ENCODE measurements around the gene GSC2.

GSC2 gene

GRCh38 chr22:19121631-19122142, 28.4 kb downstream of the GSC2 start:
- in situ Hi-C loops (cut with MboI; ENCODE audit: low sequenced_read_pairs) = no loop called here

GRCh38 chr22:19120829-19121630, 29.1 kb downstream of the GSC2 start:
- in situ Hi-C loops (cut with MboI; ENCODE audit: low sequenced_read_pairs) = no loop called here

GRCh38 chr22:19119949-19120348, 30.1 kb downstream of the GSC2 start:
- in situ Hi-C loops (cut with MboI; ENCODE audit: low sequenced_read_pairs) = no loop called here

- in situ Hi-C loops (cut with MboI; ENCODE audit: low sequenced_read_pairs) = no loop called here
These were observed 31.7 kb downstream of the GSC2 start for GRCh38 chr22:19118329-19118880.

GRCh38 chr22:19117111-19117512, 33.0 kb downstream of the GSC2 start:
- in situ Hi-C loops (cut with MboI; ENCODE audit: low sequenced_read_pairs) = no loop called here

- in situ Hi-C loops (cut with MboI; ENCODE audit: low sequenced_read_pairs) = no loop called here
These were observed 34.5 kb downstream of the GSC2 start for GRCh38 chr22:19115628-19116027.

- in situ Hi-C loops (cut with MboI; ENCODE audit: low sequenced_read_pairs) = no loop called here
These were observed 35.0 kb downstream of the GSC2 start for GRCh38 chr22:19114984-19115552.

DNA sequence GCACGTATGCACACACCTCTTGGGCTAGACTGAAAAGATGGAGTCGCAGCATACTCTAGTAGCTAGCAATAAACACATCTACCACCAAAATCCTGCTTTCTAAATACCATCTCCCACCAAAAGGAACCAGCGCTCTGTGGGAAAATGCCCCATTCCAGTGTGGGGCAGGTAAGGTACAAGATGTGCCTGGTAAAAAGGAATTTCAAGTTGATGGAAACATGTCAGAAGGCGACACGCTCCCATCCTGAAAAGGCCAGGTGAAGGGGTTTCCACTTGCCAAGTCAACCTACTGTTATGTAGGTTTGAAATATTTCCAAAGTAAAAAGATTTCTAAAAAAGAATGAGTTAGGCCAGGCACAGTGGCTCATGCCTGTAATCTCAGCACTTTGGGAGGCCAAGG, 36.7 kb downstream of the GSC2 start:
- in situ Hi-C loops (cut with MboI; ENCODE audit: low sequenced_read_pairs) = no loop called here

GRCh38 chr22:19111584-19111983, 38.5 kb downstream of the GSC2 start:
- in situ Hi-C loops (cut with MboI; ENCODE audit: low sequenced_read_pairs) = no loop called here

DNA sequence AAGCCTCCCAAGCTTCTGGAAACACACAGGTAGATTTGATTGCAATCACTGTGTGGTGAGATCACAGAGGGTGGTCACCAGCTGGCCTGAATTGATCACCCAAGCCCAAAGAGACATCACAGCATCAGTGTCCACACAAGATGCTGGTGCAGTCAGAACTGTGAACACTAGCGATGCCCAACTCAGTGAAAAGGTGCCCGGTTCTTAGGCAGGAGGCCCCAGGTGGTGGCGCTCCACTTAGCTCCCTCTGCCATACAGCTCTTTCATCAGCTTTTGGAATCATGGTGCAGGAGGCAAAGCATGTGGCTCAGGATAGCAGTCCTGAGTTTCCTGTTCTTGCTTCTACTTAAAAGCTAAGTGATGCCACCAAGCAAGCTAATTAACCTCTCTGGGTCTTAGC, 39.0 kb downstream of the GSC2 start:
- in situ Hi-C loops (cut with MboI; ENCODE audit: low sequenced_read_pairs) = no loop called here

DNA sequence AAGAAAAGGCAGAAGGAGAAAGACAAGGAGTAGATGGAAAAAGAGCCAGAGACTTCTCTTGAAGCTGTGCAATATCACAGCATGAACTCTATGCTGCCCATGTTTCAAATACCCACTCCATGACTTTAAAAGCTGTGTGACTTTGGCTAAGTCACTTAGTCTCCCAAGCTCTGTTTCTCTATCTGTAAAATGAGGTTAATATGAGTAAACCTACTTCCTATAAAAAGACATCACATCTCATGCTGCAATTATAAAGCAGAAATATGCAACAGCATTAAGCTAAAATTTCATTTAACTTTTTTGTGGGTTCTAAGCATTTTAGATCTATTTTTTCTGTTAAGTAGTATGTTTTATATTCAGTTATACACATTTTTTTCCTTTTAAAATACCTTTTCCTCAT, 39.4 kb downstream of the GSC2 start:
- in situ Hi-C loops (cut with MboI; ENCODE audit: low sequenced_read_pairs) = no loop called here

GRCh38 chr22:19110064-19110458, 40.0 kb downstream of the GSC2 start:
- in situ Hi-C loops (cut with MboI; ENCODE audit: low sequenced_read_pairs) = no loop called here

GRCh38 chr22:19109198-19110063, 40.7 kb downstream of the GSC2 start:
- in situ Hi-C loops (cut with MboI; ENCODE audit: low sequenced_read_pairs) = no loop called here

DNA sequence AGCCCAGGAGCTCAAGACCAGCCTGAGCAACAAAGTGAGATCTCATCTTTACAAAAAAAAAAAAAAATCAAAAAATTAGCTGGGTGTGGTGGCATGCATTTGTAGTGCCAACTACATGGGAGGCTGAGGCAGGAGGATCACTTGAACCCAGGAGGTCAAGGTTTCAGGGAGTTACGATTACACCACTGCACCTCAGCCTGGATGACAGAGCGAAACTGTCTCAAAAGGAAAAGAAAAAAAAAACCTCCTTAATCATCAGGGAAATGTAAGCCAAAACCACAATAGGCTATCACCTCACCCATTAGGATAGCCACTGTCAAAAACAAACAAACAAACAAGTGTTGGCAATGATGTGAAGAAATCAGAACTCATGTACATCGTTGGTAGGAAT, 41.3 kb downstream of the GSC2 start:
- in situ Hi-C loops (cut with MboI; ENCODE audit: low sequenced_read_pairs) = no loop called here

DNA sequence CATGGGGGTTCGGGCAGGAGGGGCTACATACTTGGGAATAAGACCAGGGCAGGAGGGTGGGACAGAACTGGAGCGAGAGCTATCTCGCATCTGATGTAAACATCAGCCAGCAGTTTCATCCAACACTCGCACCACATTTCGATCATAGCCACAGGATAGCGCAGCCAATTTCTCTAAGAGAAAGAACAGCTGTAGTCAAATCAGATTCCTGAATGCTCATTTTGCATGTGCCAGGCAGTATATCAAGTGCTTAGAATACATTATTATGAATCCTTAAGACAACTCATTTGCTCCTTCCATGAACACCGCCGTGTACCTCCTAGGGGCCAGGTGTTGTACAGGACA, 42.4 kb downstream of the GSC2 start:
- in situ Hi-C loops (cut with MboI; ENCODE audit: low sequenced_read_pairs) = no loop called here

GRCh38 chr22:19106886-19107729, 43.0 kb downstream of the GSC2 start:
- in situ Hi-C loops (cut with MboI; ENCODE audit: low sequenced_read_pairs) = no loop called here

GRCh38 chr22:19105867-19106802, 44.0 kb downstream of the GSC2 start:
- in situ Hi-C loops (cut with MboI; ENCODE audit: low sequenced_read_pairs) = no loop called here

DNA sequence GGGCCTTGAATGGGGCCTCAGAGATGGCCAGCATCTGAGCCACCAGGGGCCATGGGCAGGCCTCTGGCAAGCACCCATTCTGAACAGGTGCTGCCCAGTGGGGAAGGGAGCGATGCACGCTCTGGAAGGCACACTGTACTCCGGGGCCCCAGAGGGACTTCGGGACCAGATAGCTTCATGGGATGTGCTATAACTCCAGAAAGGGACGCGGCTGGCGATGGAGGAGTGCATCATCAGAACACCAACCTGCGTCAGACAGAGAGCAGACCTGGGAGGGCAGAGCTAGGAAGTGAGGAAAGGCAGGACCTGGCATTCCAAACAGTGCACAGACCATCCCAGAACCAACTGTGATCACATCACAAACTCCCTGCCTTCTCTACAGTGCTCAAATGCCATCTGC, 44.6 kb downstream of the GSC2 start:
- in situ Hi-C loops (cut with MboI; ENCODE audit: low sequenced_read_pairs) = no loop called here

Data from HL-60/S4 treated with phorbol 12-myristate 13-acetate at 8.2 ng/mL for 4 days and 3 days (cell line).